Hematopoietic multipotent progenitor cell treated with erythropoietin and hydrocortisone succinate and interleukin-3 and kit ligand, for 17 days (in vitro differentiated cells): ENCODE results near the gene GUF1.

Experiments used
- DNase-seq: peaks from one replicate; pipeline ENCODE4 v3.0.0-alpha.2; 2015; ENCODE audit warnings: low spot score

GUF1 gene

GRCh38 chr4:44678094-44679041 lies at the start of gene GUF1:
Gene GUF1, plus strand, starts transcription at chr4:44678420. Its CDS starts 203 bp downstream, at chr4:44678623.
- peak; percentile 91 for DNase-seq

DNA sequence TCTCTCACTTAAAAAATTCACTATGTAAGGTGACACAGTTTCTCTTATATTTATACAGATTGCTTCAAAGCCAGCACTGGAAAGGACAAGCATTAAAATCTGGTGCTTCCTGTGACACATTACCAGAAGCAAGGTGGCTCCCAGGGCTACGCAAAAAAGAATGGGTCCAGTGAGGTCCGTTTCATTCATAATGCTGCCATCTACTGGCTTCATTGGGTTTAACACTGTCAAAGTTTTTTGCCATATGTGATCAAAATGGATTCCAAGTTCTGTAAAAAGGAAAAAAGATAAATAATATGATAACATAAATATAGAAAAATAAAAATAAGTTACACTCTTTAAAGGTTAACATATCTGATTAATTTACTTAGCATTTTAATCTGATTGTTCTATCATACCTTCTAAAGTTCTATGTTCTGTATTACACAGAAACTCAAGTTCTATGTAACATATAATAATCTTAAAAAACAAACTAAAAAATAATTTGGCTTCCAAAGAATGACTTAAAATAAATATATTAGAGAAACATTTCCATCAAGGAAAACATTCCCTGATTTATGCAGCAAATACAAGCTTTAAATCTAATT lies 48.8 kb upstream of the GUF1 start:
- peak; percentile 38 for DNase-seq

- no peak for DNase-seq
Observed at GRCh38 chr4:44632089-44632488, 46.1 kb upstream of the GUF1 start.

- DNase-seq, result no peak
Observed at GRCh38 chr4:44632733-44633132, 45.5 kb upstream of the GUF1 start.

GRCh38 chr4:44638091-44638490 lies 40.1 kb upstream of the GUF1 start:
- DNase-seq, result peak; percentile 8

DNA sequence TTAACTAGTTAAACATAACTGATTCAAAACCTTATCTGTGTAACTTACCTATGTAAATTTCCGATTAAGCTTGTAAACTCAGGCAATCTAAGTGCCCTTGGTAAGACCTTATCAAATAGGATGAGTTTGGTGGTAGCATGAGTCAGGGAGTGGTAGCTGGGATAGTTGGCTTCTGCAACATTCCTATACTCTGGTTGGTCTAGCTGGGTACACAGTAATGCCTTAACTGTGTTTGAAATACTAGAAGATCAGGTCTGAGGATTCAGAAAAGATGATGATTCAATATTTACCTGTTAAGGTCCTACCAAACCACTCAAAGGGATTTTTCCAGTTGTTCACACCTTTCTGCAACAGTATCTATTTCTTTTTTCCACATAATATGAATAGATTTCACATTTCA lies 32.1 kb upstream of the GUF1 start:
- DNase-seq, result no peak

- no peak for DNase-seq
Observed at GRCh38 chr4:44651425-44651824, 26.8 kb upstream of the GUF1 start, which contains the start of gene YIPF7. Gene YIPF7, minus strand, starts transcription at chr4:44651625. Its CDS starts 1,525 bp downstream, at chr4:44650100.

DNA sequence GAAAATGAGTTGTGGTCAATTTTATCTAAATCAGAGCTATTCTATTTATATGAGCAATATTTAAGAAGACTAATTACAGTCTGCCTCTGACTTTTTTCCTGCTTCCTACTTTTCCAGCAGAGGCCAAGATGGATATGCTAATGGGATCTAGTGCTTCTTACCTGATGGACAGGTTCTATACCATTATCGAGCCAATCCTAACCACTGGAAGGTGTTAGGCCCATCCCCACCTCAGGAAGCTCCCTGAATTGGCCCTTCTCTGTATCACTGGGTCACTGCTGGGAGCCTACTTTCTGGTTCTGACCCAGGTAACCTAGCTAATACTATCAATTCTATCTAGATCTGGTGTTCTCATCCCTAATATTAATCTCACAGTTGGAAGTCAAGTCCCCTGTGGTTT lies 26.2 kb upstream of the GUF1 start:
- DNase-seq, result no peak

GRCh38 chr4:44660396-44660795 lies 17.8 kb upstream of the GUF1 start:
- no peak for DNase-seq

- DNase-seq, result no peak
Observed at GRCh38 chr4:44661940-44662622, 16.1 kb upstream of the GUF1 start.

DNA sequence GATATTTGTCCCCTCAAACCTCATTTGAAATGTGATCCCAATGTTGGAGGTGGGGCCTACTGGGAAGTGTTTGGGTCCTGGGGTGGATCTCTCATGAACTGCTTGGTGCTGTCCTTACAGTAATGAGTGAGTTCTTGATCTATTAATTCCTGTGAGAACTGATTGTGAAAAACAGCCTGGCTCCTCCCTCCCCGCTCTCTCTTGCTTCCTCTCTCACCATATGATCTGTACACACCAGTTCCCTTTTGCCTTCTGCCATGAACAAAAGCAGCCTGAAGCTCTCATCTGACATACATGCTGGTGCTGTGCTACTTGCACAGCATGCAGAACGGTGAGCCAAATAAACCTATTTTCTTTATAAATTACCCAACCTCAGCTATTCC lies 15.6 kb upstream of the GUF1 start:
- DNase-seq, result no peak

- no peak for DNase-seq
Observed at GRCh38 chr4:44663539-44664263, 14.5 kb upstream of the GUF1 start.

- DNase-seq, result no peak
Observed at GRCh38 chr4:44668526-44668925, 9.7 kb upstream of the GUF1 start.

- DNase-seq, result no peak
Observed at GRCh38 chr4:44670506-44671199, 7.6 kb upstream of the GUF1 start.

GRCh38 chr4:44671636-44672035 lies 6.6 kb upstream of the GUF1 start:
- no peak for DNase-seq

DNA sequence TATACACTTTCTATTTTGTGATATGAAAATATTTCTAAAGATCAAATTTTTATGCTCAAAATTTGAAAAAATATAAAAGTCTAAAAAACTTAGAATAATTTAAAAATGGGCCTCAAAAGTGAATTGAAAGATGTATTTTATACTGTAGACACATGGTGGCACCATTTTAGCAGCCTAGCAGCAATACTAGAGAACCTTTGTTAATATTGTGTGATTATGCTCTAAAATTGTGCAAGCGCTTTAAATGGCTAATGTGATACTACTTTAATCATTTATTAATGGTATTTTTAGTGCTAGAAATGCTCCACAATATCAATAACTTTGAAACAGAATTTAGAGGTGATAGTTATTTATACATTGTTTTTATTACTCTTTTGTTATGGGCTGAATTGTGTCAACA lies 3.7 kb upstream of the GUF1 start:
- peak; percentile 15 for DNase-seq

DNA sequence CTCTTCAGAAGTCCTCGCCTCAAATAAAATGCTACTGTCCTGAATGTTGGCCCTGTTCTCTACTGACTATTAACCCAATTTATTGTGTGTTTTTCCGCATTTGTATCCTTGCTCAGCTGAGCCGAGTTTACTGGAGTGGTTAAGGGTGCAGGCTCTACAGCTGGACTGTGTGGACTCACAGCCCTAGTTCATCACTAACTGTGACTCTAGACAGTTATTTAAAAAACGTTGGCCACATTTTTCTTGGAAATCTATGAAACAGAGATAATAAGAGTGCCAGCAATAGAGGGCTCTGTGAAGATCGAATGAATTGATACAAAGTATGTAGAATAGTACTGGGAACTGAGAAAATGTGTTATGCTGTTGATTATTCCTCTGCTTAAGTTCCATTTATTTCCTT lies 2.9 kb upstream of the GUF1 start:
- no peak for DNase-seq

DNA sequence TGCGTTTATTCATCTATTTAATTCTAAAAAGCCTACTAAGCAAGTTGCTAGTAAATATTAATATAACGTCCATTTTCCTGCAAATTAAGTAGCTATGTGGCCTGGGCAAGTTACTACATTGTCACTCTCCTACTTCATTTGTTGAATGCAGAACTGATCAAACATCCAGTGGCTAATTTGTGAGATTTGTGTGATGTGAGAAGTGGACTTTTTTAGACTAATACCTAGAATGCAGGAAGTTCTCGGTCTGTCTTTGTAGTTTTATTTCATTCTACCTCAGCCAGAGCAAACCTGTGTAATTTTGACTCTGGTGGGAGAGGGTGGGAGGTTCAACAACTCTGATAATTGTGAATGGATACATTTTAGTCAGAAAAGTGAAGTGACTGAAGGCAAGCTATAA lies 840 bp downstream of the GUF1 start:
- no peak for DNase-seq

DNA sequence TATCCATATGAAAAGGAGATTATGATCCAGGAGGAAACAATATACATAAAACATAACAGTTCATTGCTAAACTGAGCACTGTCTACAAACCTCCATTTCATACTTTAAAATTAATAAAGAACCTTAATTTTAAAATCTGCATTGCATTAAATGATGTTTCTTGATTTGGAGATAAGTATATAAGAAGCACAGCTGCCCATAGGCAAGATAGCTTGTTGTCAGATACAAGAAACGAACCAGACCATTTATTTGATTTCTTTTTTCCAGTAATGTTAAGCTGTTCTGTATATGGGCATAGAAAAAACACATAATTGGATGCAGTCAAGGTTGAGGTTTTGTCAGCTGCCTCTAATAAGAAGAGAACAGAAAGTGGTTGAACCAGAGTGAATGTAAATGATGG lies 6.4 kb downstream of the GUF1 start:
- no peak for DNase-seq

DNA sequence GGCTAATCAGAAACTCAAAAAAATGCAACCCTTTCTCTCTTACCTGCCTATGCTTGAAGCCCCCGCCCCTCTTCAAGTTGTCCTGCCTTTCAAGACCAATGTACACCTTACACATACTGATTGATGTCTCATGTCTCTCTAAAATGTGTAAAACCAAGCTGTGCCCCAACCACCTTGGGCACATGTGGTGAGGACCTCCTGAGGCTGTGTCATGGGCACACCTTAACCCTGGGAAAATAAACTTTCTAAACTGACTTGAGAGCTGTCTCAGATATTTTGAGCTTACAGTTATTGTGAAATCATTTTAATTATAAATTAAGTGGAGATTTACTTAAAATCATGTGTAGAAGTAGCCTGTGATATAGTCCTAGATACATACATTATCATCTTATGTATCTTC lies 22.2 kb downstream of the GUF1 start:
- DNase-seq, result no peak

GRCh38 chr4:44701037-44701436 lies 22.8 kb downstream of the GUF1 start:
- no peak for DNase-seq

- no peak for DNase-seq
Observed at GRCh38 chr4:44704673-44705072, 26.5 kb downstream of the GUF1 start.
